Skeletal muscle tissue (tissue), 4 donors: ENCODE results near the gene EXOSC2. TPM values are rescaled to one million over a fixed set of nuclear protein-coding genes. Genes with fewer than 3 reads are reported as not detected.

Experiments
- H3K27ac ChIP-seq: one replicate; pipeline ENCODE4 v1.7.0; 2013; ENCODE audit warnings: mild to moderate bottlenecking, low read depth, low read length, inconsistent platforms
- H3K27me3 ChIP-seq, 3 donors: one replicate each; pipeline ENCODE4 v1.7.0; 2013; ENCODE audit warnings: low read length in 3 of 3; ENCODE audit not compliant: control insufficient read depth in 3 of 3, insufficient read depth in 3 of 3
- H3K36me3 ChIP-seq, 3 donors: one replicate each; pipeline ENCODE4 v1.7.0; 2013; ENCODE audit warnings: low read length in 3 of 3; ENCODE audit not compliant: control insufficient read depth in 3 of 3, insufficient read depth in 3 of 3
- H3K4me1 ChIP-seq, 3 donors: one replicate each; pipeline ENCODE4 v1.7.0; 2013; ENCODE audit warnings: low read length in 3 of 3, mild to moderate bottlenecking in 3 of 3; ENCODE audit not compliant: control insufficient read depth in 3 of 3, insufficient read depth in 3 of 3
- H3K4me3 ChIP-seq, 3 donors: one replicate each; pipeline ENCODE4 v1.7.0; 2013; ENCODE audit warnings: low read length in 3 of 3
- H3K9ac ChIP-seq, 3 donors: one replicate each; pipeline ENCODE4 v1.7.0; 2013; ENCODE audit warnings: low read length in 3 of 3, mild to moderate bottlenecking in 3 of 3, moderate library complexity in 2 of 3, low read depth in 1 of 3
- H3K9me3 ChIP-seq, 3 donors: one replicate each; pipeline ENCODE4 v1.7.0; 2013; ENCODE audit warnings: low read length in 3 of 3; ENCODE audit not compliant: control insufficient read depth in 3 of 3
- total RNA-seq: library from RNA; depleted of rRNA; stranded (reverse); fragments of >200 nt; gene quantifications from one replicate; pipeline ENCODE4 v1.2.3, GENCODE V29; 2014
- donor health status: Osteomylitis.

EXOSC2 gene
- total RNA-seq, 1 donor from 2014 or later: 27.1 TPM

DNA sequence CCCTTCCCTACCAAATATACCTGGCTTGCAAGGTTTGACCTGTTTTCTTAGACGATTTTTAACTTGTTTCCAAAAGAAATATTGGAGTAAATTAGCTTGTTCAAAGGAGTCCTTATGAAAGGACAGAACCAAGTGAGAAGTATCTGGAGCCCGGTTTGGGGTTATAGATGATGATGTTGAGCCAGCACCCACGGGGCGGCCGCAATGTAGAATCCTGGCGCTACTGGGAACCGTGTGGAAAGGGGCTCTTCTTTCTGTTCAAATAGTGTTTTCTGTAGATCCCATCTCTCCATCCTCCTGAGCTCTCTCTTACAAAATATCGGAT lies 517 bp upstream of the EXOSC2 start:
- Histone ChIP-seq H3K4me3 (peak overlapping the region; percentile 87 to 99 (median 93)), H3K27ac (no peak overlapping the region), H3K27me3 (no peaks in the 10 kb centered on the region), H3K9ac (peak overlapping the region; percentile 36 to 89 (median 37)), H3K4me1 (peaks cover 14 to 21% (median 17%) of the 10 kb centered on the region in 3 donors), H3K9me3 (no peaks in the 10 kb centered on the region), H3K36me3 (peaks cover 13 to 22% (median 15%) of the 10 kb centered on the region in 3 donors)

DNA sequence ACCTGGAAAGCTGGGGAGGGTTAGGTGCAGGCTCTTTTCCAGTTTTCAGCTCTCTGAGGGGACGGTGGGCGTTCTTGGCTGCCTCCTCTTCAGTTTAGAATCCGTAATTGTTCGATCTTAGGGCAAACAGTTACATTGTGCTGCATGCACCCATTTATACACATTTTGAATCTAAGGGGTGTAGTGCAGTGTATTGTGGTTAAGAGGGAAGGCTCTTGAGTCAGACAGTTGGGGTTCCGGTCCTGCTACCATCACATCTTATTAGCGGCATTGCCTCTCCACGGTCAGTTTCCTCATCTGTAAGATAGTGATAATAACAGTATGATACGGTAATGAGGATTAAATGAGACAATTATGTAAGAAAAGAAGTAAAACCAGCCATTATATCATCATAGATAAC lies 625 bp downstream of the EXOSC2 start:
- Histone ChIP-seq H3K4me1 (peaks cover 14 to 21% (median 17%) of the 10 kb centered on the region in 3 donors), H3K36me3 (peaks cover 17 to 34% (median 22%) of the 10 kb centered on the region in 3 donors), H3K9me3 (no peaks in the 10 kb centered on the region), H3K4me3 (peak overlapping the region; percentile 87 to 99 (median 93)), H3K27ac (no peak overlapping the region), H3K9ac (peak overlapping the region; percentile 62 to 89 (median 75)), H3K27me3 (no peaks in the 10 kb centered on the region)

DNA sequence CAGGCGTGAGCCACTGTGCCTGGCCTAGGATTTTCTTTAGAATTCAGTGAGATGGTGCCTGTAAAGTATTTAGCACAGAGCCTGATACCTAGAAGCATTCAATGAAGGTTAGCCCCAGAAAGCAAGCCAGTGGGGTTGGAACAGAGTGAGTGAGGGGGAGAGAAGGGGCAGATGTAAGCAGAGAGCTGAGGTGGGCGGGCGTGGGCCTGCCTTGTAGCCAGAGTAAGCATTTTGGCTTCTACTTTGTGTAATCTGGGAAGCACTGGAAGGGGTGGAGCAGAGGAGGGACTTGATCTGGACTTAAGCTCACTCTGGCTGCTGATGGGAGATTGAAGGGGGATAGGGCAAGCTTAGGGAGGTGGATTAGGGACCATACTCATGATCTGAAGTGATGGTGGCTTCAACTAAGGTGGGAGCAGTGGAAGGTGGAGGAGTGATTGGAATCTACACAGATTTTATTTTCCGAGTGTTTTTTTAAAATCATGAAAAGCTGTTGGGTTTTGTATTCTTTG lies 2.6 kb downstream of the EXOSC2 start:
- H3K27ac ChIP-seq: no peak overlapping the region
- no peaks in the 10 kb centered on the region for H3K9me3 ChIP-seq
- no peaks in the 10 kb centered on the region for H3K27me3 ChIP-seq
- no peak overlapping the region for H3K9ac ChIP-seq
- peaks cover 28 to 46% (median 33%) of the 10 kb centered on the region in 3 donors for H3K36me3 ChIP-seq
- no peak overlapping the region for H3K4me3 ChIP-seq
- H3K4me1 ChIP-seq: peaks cover 11 to 17% (median 14%) of the 10 kb centered on the region in 3 donors

DNA sequence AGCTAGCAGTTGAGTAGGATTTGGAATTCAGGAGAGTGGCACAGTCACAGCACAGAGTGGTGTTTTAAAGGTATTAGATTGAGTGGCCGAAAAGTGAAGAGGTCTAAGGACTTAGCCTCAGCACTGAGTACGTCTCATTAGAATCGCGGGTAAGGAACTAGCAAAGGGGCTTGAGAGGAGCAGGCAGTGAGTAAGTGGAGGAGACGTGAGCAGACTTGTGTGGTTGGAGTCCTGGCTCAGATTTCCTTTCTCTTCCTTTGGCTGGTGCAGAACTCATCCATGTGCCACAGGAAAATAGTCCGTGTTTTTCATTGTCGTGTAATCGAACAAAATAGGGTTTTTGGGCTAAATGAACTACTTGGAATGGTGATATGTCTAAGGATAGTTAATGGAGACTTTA lies 3.4 kb downstream of the EXOSC2 start:
- H3K36me3 ChIP-seq: peaks cover 35 to 51% (median 40%) of the 10 kb centered on the region in 3 donors
- no peaks in the 10 kb centered on the region for H3K27me3 ChIP-seq
- no peak overlapping the region for H3K27ac ChIP-seq
- peaks cover 11 to 17% (median 14%) of the 10 kb centered on the region in 3 donors for H3K4me1 ChIP-seq
- no peaks in the 10 kb centered on the region for H3K9me3 ChIP-seq
- no peak overlapping the region for H3K4me3 ChIP-seq
- H3K9ac ChIP-seq: no peak overlapping the region

DNA sequence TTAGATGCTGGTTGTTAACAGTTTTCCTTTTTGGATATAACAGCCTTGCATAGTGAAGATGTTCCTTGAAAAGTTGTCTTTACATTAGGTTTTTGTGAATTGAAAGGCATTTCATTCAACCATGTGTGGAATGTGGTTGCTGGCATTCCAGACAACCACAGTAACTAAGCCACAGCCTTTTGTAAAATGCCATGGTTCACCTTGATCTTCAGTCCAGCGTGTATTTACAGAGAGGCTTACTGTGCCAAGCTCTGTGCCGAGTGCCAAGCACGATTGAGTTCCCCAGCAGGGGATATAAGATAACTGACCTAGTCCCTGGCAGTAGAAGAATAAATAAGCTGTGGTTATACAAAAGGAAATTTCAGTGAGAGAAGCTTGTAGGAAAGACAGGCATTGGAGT lies 4.9 kb downstream of the EXOSC2 start:
- Histone ChIP-seq H3K9ac (no peak overlapping the region), H3K9me3 (no peaks in the 10 kb centered on the region), H3K36me3 (peaks cover 46 to 63% (median 55%) of the 10 kb centered on the region in 3 donors), H3K4me1 (peaks cover 9 to 17% (median 14%) of the 10 kb centered on the region in 3 donors), H3K27ac (no peak overlapping the region), H3K27me3 (no peaks in the 10 kb centered on the region), H3K4me3 (no peak overlapping the region)

DNA sequence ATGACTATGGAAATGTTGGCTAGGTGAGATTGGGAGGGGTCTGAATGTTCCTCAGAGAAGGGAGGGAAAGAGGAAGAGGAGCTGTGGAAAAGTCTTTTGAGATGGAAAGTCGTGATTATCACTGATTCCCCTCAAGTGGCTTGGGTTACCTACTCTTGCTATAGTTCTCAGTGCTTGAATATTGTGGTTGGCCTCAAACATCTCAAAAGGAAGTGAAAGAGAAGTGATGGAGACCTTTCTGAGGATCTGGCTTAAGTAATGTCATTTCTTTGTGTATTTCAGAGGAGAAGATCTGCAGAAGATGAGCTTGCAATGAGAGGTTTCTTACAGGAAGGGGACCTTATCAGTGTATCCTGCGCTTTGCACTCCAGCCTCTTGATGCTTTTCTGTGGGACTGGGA lies 5.5 kb downstream of the EXOSC2 start:
- Histone ChIP-seq H3K9ac (no peak overlapping the region), H3K4me1 (peaks cover 6 to 13% (median 11%) of the 10 kb centered on the region in 3 donors), H3K4me3 (no peak overlapping the region), H3K36me3 (peaks cover 50 to 68% (median 60%) of the 10 kb centered on the region in 3 donors), H3K27ac (no peak overlapping the region), H3K27me3 (no peaks in the 10 kb centered on the region), H3K9me3 (no peaks in the 10 kb centered on the region)

DNA sequence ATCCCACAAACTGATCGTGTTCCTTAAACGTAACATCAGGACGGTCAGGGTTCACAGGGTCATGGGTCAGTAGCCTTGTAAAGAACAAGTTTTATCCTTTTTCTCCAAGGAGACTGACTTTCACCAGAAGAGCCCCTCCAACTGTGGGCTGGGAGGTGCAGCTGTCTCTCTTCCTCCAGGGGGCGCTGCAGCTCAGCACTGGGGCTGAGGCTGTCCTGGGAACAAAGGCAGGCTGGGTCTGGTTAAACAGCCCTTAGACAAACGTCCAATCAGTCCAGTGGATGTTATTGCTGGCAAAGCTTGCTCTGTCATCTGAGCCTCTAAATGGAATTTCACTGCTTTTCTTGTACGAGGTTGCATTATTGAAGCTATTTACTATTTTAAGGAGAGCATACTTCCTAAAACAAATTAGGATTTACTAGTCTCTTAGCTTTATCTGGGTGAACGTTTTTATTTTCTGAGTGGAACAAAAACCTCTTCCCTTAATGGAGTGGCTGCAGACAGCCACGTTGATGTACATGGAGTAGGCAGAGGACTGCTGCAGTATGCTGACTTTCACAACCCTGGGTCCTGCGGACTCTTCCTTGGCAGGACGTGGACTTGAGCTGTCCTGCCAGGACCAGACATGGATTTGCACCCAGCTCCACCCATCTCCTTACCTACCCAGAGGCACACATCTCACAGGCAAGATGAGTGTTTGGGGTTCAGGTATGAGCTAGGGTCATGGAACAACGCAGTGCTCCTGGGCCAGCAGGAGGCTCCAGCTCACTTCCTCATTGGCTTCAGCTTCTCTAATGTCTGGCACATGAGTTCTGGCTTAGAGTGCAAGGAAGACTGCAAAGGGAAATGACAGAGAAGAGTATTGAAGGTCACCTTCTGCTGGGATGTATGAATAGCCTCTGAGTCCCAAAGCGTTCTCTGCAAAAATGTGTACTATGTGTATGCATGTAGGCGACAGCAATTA lies 7.8 kb downstream of the EXOSC2 start:
- Histone ChIP-seq H3K4me3 (no peak overlapping the region), H3K9me3 (no peaks in the 10 kb centered on the region), H3K4me1 (no peaks in the 10 kb centered on the region), H3K36me3 (peaks cover 47 to 68% (median 64%) of the 10 kb centered on the region in 3 donors), H3K9ac (peak overlapping the region in 1 of 3 donors; percentile 8), H3K27ac (no peak overlapping the region), H3K27me3 (no peaks in the 10 kb centered on the region)

DNA sequence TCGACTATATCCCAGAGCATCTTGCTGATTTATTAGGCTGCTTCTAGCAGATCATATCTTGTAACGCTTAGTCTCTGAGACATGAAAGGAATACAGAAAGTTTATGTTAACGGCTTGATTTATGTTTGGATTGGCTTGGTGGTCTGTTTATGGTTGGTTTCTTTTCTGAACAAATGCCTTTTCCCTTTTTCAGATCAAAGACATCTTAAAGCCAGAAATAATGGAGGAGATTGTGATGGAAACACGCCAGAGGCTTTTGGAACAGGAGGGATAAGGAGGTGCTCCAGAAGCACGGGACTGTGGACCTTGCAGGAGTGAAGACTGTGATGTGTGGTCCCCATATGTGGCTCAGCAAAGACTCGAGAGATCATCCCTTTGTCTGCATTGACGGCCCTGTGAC lies 9.9 kb downstream of the EXOSC2 start:
- Histone ChIP-seq H3K27me3 (no peaks in the 10 kb centered on the region), H3K36me3 (peaks cover 34 to 50% (median 49%) of the 10 kb centered on the region in 3 donors), H3K4me1 (no peaks in the 10 kb centered on the region), H3K27ac (no peak overlapping the region), H3K9me3 (no peaks in the 10 kb centered on the region), H3K4me3 (no peak overlapping the region), H3K9ac (no peak overlapping the region)

DNA sequence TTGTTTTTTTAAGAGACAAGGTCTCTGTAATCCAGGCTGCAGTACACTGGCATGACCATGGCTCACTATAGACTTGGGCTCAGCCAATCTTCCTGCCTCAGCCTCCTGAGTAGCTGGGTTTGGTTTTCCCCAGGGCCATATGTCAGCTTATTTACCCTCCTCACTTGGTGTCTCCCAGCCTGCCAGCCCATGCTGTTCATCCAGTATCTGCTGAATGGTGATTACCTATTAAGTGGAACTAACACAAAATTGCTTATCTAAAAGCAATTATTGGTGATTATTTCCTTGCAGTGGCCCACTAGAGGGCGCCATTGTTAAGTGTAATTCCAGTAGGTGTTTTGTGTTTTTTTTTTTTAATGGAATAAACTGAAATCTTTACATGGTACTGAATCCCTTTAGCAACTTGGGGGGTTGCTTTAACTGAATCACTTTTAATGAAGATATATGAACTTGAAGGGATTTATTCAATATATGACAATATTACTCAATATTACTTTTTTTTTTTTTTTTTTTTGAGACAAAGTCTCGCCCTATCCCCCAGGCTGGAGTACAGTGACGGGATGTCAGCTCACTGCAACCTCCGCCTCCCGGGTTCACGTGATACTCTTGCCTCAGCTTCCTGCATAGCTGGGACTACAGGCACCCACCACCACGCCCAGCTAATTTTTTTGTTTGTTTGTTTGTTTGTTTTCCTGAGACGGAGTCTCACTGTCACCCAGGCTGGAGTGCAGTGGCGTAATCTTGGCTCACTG lies 13.8 kb downstream of the EXOSC2 start:
- Histone ChIP-seq H3K27me3 (no peaks in the 10 kb centered on the region), H3K4me3 (no peak overlapping the region), H3K9ac (no peak overlapping the region), H3K4me1 (no peaks in the 10 kb centered on the region), H3K27ac (no peak overlapping the region), H3K9me3 (no peaks in the 10 kb centered on the region), H3K36me3 (peaks cover 12 to 23% (median 20%) of the 10 kb centered on the region in 3 donors)
